OCI-LY1 (cell line): ENCODE results near the gene TPM3.

Experiments
- H2AFZ ChIP-seq: fragments of 200-600 bp; sonication (generic), shearing (Covaris generic); 2 replicates; pipeline ENCODE4 v1.6.0; 2014; ENCODE audit warnings: antibody characterized with exemption, mild to moderate bottlenecking, low read length
- H3F3A ChIP-seq: fragments of 200-600 bp; sonication (generic), shearing (Covaris generic); 2 replicates; pipeline ENCODE4 v1.6.0; 2014; ENCODE audit warnings: mild to moderate bottlenecking, antibody characterized with exemption, low read length, moderate library complexity; ENCODE audit not compliant: insufficient read depth
- H3K27ac ChIP-seq: fragments of 200-600 bp; sonication (generic); 2 replicates; pipeline ENCODE4 v1.5.1; 2014; ENCODE audit warnings: low read length, mixed run types, mild to moderate bottlenecking, low read depth; ENCODE audit not compliant: poor library complexity, severe bottlenecking
- H3K27me3 ChIP-seq: fragments of 200-600 bp; sonication (generic); 2 replicates; pipeline ENCODE4 v1.6.0; 2014; ENCODE audit warnings: antibody characterized with exemption, mild to moderate bottlenecking, low read length, moderate library complexity; ENCODE audit not compliant: insufficient read depth
- H3K36me3 ChIP-seq: fragments of 200-600 bp; sonication (generic); 2 replicates; pipeline ENCODE4 v1.6.1; 2014; ENCODE audit warnings: mild to moderate bottlenecking, antibody characterized with exemption, low read length, moderate library complexity, mixed read lengths; ENCODE audit not compliant: insufficient read depth
- H3K4me1 ChIP-seq: fragments of 200-600 bp; sonication (generic); 2 replicates; pipeline ENCODE4 v1.5.1; 2014; ENCODE audit warnings: mild to moderate bottlenecking, low read length, moderate library complexity; ENCODE audit not compliant: insufficient read depth, severe bottlenecking
- H3K4me2 ChIP-seq: fragments of 200-600 bp; sonication (generic), shearing (Covaris generic); 2 replicates; pipeline ENCODE4 v1.6.1; 2014; ENCODE audit warnings: low read length
- H3K4me3 ChIP-seq: fragments of 200-600 bp; sonication (generic); 2 replicates; pipeline ENCODE4 v1.5.1; 2014; ENCODE audit warnings: low read length, low read depth, mild to moderate bottlenecking, mixed read lengths; ENCODE audit not compliant: poor library complexity, severe bottlenecking
- H3K79me2 ChIP-seq: fragments of 200-600 bp; shearing (Covaris generic); 2 replicates; pipeline ENCODE4 v1.6.1; 2016; ENCODE audit warnings: mixed run types, low read length, mixed read lengths; ENCODE audit not compliant: insufficient read depth
- H3K9ac ChIP-seq: fragments of 200-600 bp; sonication (generic), shearing (Covaris generic); 2 replicates; pipeline ENCODE4 v1.6.1; 2014; ENCODE audit warnings: mild to moderate bottlenecking, low read length, mixed read lengths
- H3K9me2 ChIP-seq: fragments of 200-600 bp; sonication (generic), shearing (Covaris generic); 2 replicates; pipeline ENCODE4 v1.6.1; 2014; ENCODE audit warnings: low read depth, mild to moderate bottlenecking, low read length, mixed read lengths
- H3K9me3 ChIP-seq: fragments of 200-600 bp; shearing (Covaris generic); 2 replicates; pipeline ENCODE4 v1.6.1; 2014; ENCODE audit warnings: low read length, mixed read lengths
- H4K20me1 ChIP-seq: fragments of 200-600 bp; sonication (generic), shearing (Covaris generic); 2 replicates; pipeline ENCODE4 v1.6.0; 2016; ENCODE audit warnings: mild to moderate bottlenecking, low read length; ENCODE audit not compliant: insufficient read depth
- EZH2 ChIP-seq: fragments of 200-600 bp; sonication (generic), shearing (Covaris generic); IDR thresholded peaks from 2 replicates; pipeline ENCODE4 v1.8.0; 2017; ENCODE audit warnings: borderline replicate concordance, mixed run types, mild to moderate bottlenecking, antibody characterized with exemption, low read length, moderate library complexity, mixed read lengths
- TF ChIP-seq, protein P1 (sequence below): fragments of 200-600 bp; sonication (generic), shearing (Covaris generic); IDR thresholded peaks from 2 replicates; pipeline ENCODE4 v1.5.1; 2017; ENCODE audit warnings: mild to moderate bottlenecking, antibody characterized with exemption, low read length, moderate library complexity, mixed read lengths

TPM3 gene

GRCh38 chr1:154157520-154158306, 34.2 kb downstream of the TPM3 start:
- no peaks in the 10 kb centered on the region; the same call in 1 of the 2 replicates for H3F3A ChIP-seq

GRCh38 chr1:154155251-154155650, 36.6 kb downstream of the TPM3 start:
- H3K27me3 ChIP-seq: no peaks in the 10 kb centered on the region
- H3F3A ChIP-seq: no peaks in the 10 kb centered on the region; the same call in 1 of the 2 replicates
- no peaks in the 10 kb centered on the region for H3K9me2 ChIP-seq
- no peaks in the 10 kb centered on the region for H4K20me1 ChIP-seq
- H2AFZ ChIP-seq: no peak overlapping the region
- H3K79me2 ChIP-seq: no peaks in the 10 kb centered on the region
- no peak overlapping the region for H3K9ac ChIP-seq
- H3K36me3 ChIP-seq: peaks cover 44% of the 10 kb centered on the region
- peaks cover 4% of the 10 kb centered on the region; the same call in 1 of the 2 replicates for H3K9me3 ChIP-seq
- H3K27ac ChIP-seq: no peak overlapping the region
- peaks cover 6% of the 10 kb centered on the region for H3K4me1 ChIP-seq
- H3K4me3 ChIP-seq: no peak overlapping the region
- TF ChIP-seq EZH2: no peak
- H3K4me2 ChIP-seq: no peak overlapping the region

More at GRCh38 chr1:154157520-154158306, 34.2 kb downstream of the TPM3 start:
- Histone ChIP-seq H3K4me2 (no peak overlapping the region), H3K27ac (no peak overlapping the region), H3K9me2 (no peaks in the 10 kb centered on the region), H3K4me1 (peaks cover 6% of the 10 kb centered on the region), H2AFZ (no peak overlapping the region), H3K27me3 (no peaks in the 10 kb centered on the region), H3K9ac (no peak overlapping the region), H3K36me3 (peaks cover 68% of the 10 kb centered on the region), H4K20me1 (no peaks in the 10 kb centered on the region), H3K79me2 (no peaks in the 10 kb centered on the region), H3K9me3 (peaks cover 4% of the 10 kb centered on the region; the same call in 1 of the 2 replicates), H3K4me3 (no peak overlapping the region)
- TF ChIP-seq, protein P1, sequence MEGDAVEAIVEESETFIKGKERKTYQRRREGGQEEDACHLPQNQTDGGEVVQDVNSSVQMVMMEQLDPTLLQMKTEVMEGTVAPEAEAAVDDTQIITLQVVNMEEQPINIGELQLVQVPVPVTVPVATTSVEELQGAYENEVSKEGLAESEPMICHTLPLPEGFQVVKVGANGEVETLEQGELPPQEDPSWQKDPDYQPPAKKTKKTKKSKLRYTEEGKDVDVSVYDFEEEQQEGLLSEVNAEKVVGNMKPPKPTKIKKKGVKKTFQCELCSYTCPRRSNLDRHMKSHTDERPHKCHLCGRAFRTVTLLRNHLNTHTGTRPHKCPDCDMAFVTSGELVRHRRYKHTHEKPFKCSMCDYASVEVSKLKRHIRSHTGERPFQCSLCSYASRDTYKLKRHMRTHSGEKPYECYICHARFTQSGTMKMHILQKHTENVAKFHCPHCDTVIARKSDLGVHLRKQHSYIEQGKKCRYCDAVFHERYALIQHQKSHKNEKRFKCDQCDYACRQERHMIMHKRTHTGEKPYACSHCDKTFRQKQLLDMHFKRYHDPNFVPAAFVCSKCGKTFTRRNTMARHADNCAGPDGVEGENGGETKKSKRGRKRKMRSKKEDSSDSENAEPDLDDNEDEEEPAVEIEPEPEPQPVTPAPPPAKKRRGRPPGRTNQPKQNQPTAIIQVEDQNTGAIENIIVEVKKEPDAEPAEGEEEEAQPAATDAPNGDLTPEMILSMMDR: no peak
- TF ChIP-seq EZH2: no peak

DNA sequence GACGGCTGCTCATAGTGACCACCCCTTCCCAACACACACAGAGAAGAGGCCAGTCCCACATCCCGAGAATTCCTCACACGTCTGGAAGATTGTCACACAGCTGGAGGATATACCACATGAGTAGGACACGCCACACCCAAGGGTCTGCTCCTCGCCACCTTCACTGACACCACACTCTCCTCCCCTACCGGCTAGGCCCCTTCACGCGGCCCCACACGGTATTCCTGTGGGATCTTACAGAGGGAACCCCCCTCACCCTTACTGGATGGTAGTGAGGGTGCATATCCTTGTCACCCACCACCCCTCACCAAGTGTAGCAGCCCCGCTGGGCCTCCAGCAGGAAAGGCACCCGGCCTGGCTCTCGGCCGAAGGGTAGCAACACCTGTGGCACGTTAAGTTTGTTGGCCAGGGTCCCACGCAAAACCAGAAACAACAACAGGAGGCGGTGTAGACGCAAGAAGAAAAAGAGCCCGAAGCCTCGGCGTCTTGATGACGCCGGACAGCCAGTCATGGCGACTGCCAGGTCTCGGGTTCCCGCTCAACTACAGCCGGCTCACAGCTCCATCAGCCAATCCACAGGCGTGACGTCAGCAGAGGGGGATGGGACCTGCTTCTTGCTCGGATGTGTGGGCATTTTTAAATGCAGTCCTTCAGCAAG, 37.2 kb downstream of the TPM3 start, which contains the start of gene NUP210L:
Gene NUP210L (minus strand): TSS at position 540 of the 658 bp plus-strand sequence.
- Histone ChIP-seq H3K9me2 (no peaks in the 10 kb centered on the region), H2AFZ (no peak within 1 kb of the TSS), H3F3A (no peaks in the 10 kb centered on the region), H3K36me3 (peaks cover 38% of the 10 kb centered on the region), H3K27me3 (no peaks in the 10 kb centered on the region), H3K79me2 (no peaks in the 10 kb centered on the region), H3K27ac (no peak within 1 kb of the TSS), H3K9me3 (no peaks in the 10 kb centered on the region), H3K4me1 (peaks cover 6% of the 10 kb centered on the region), H4K20me1 (no peaks in the 10 kb centered on the region), H3K4me2 (no peak within 1 kb of the TSS), H3K9ac (no peak within 1 kb of the TSS), H3K4me3 (no peak within 1 kb of the TSS)
- no peak for TF ChIP-seq EZH2
- TF ChIP-seq, protein P1: no peak
